ENCODE data around the gene IQSEC3.

IQSEC3 gene

DNA sequence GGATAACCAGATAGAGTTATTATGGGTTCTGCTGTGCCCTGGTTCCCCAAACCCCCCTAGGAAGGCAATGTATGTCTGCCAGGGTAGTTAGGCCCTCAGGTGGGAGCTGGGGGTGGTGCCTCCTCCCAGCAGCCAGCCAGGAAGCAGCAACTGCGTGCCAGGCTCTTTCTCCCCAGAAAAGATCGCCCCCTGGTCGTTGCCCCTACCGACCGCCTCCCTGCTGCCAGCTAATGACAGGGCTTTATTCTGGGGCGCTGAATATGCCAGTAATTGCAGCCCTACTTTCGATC is 36.3 kb downstream of the IQSEC3 start:
- H3K4me1 ChIP-seq: no peaks in the 10 kb centered on the region
- H3K36me3 ChIP-seq (replicated peaks): no peaks in the 10 kb centered on the region
- H3K9me3 ChIP-seq: no peaks in the 10 kb centered on the region
- in situ Hi-C loops (cut with MboI; ENCODE audit: low sequenced_read_pairs): no loop called here
- H3K4me3 ChIP-seq: no peak overlapping the region
- DNase-seq (ENCODE audit: low spot score in 2 of 2): no peak
- peaks cover 3% of the 10 kb centered on the region; the same call in 1 of the 2 replicates for H3K27me3 ChIP-seq (ENCODE audit: low read depth)

DNA sequence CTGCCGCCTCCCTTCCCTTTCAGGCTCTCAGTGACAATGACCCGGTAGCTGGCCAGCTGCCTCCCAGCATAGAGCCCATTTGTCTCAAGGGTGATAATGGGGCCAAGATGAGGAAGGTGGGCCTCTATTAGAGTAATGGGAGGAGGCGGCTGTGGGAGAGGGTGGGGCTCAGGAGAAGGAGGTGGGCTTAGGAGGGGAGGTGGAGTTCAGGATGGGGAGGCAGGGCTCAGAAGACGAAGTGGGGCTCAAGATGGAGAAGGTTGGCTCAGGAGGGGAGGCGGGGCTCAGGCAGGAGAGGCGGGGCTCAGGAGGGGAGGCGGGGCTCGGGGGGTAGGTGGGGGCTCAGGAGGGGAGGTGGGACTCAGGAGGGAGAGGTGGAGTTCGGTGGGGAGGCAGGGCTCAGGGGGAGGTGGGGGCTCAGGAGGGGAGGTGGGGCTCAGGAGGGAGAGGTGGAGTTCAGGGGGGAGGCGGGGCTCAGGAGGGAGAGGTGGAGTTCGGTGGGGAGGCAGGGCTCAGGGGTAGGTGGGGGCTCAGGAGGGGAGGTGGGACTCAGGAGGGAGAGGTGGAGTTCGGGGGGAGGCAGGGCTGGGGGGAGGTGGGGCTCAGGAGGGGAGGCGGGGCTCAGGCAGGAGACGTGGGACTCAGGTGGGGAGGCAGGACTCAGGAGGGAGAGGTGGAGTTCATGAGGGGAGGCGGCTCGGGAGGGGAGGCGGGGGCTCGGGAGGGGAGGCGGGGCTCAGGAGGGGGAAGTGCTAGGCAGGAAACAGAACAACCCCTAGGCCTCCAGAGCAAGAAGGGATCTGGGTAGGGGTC is 36.8 kb downstream of the IQSEC3 start:
- Histone ChIP-seq H3K9me3 (no peaks in the 10 kb centered on the region), H3K4me1 (no peaks in the 10 kb centered on the region), H3K27me3 (ENCODE audit: low read depth) (peaks cover under 1% of the 10 kb centered on the region; the same call in 1 of the 2 replicates), H3K4me3 (no peak overlapping the region), H3K36me3 (replicated peaks) (no peaks in the 10 kb centered on the region)
- in situ Hi-C loops (cut with MboI; ENCODE audit: low sequenced_read_pairs): no loop called here
- peak in 1 of 2 experiments; percentile 41 for DNase-seq (ENCODE audit: low spot score in 2 of 2)

DNA sequence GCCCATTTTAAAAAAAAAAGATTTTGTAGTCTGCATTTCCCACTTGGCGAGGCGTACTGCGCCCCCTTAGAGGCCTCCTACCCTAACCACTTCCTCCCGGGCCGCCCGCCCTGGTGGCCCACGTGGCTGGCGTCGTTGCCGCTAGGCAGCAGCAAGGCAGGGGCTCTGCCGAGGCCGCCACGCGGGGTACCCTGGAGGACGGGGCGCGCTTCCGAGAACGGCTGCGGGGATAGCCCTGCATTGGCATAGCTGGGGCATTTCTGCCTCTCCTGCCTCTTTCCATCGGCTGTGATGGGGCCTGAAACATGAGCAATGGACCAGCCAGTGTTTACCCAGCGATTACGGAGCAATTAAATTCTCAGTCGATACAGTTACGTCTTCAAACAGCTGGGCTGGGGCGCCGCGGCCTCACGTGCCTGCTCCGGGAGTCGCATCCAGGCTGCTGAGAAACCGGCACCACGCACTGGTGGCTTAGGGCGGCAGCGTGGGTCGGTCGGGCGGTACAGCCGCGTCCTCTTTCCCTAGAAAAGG is 38.0 kb downstream of the IQSEC3 start:
- H3K4me1 ChIP-seq: peaks cover 1% of the 10 kb centered on the region; the same call in 1 of the 2 replicates
- no peaks in the 10 kb centered on the region for H3K27me3 ChIP-seq (ENCODE audit: low read depth)
- H3K9me3 ChIP-seq: no peaks in the 10 kb centered on the region
- in situ Hi-C loops (cut with MboI; ENCODE audit: low sequenced_read_pairs): no loop called here
- DNase-seq (ENCODE audit: low spot score in 2 of 2): no peak
- H3K4me3 ChIP-seq: no peak overlapping the region
- no peaks in the 10 kb centered on the region for H3K36me3 ChIP-seq (replicated peaks)

- H3K4me1 ChIP-seq: peaks cover 3% of the 10 kb centered on the region; the same call in 1 of the 2 replicates
- H3K27me3 ChIP-seq (ENCODE audit: low read depth): no peaks in the 10 kb centered on the region
- in situ Hi-C loops (cut with MboI; ENCODE audit: low sequenced_read_pairs): no loop called here
- no peaks in the 10 kb centered on the region for H3K9me3 ChIP-seq
- DNase-seq (ENCODE audit: low spot score in 2 of 2): no peak
- H3K4me3 ChIP-seq: no peak overlapping the region
- no peaks in the 10 kb centered on the region for H3K36me3 ChIP-seq (replicated peaks)
These were observed 39.1 kb downstream of the IQSEC3 start for GRCh38 chr12:105696-106095.

GRCh38 chr12:106118-106591 is 39.6 kb downstream of the IQSEC3 start:
- in situ Hi-C loops (cut with MboI; ENCODE audit: low sequenced_read_pairs): no loop called here
- Histone ChIP-seq H3K4me1 (peaks cover 3% of the 10 kb centered on the region; the same call in 1 of the 2 replicates), H3K36me3 (replicated peaks) (no peaks in the 10 kb centered on the region), H3K9me3 (no peaks in the 10 kb centered on the region), H3K27me3 (ENCODE audit: low read depth) (no peaks in the 10 kb centered on the region), H3K4me3 (no peak overlapping the region)
- DNase-seq (ENCODE audit: low spot score in 2 of 2): no peak

DNA sequence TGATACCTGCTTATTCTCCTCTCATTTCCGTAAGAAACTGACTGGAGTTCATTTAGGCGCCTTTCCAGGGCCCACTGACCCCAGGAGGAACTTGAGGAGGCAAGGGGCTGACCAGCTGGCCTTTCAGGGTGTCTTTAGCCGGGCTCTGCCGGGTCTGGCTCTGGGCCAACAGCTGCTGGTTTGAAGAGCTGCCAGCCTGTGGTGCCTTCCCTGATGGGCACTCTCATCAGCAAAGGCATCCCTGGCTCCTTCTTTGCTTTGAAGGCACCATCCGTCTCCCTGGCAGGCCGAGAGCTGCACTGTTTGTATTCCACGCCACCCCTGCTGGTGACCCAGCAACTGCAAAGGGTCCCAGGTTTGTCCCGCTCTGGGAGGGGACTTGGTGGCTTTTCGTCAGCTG is 42.0 kb downstream of the IQSEC3 start:
- Histone ChIP-seq H3K9me3 (no peaks in the 10 kb centered on the region), H3K4me1 (peaks cover 3% of the 10 kb centered on the region; the same call in 1 of the 2 replicates), H3K36me3 (replicated peaks) (no peaks in the 10 kb centered on the region), H3K4me3 (no peak overlapping the region), H3K27me3 (ENCODE audit: low read depth) (no peaks in the 10 kb centered on the region)
- in situ Hi-C loops (cut with MboI; ENCODE audit: low sequenced_read_pairs): no loop called here
- DNase-seq (ENCODE audit: low spot score in 2 of 2): no peak

- no peak for DNase-seq (ENCODE audit: low spot score in 2 of 2)
- peaks cover 3% of the 10 kb centered on the region; the same call in 1 of the 2 replicates for H3K4me1 ChIP-seq
- in situ Hi-C loops (cut with MboI; ENCODE audit: low sequenced_read_pairs): no loop called here
- H3K36me3 ChIP-seq (replicated peaks): no peaks in the 10 kb centered on the region
- no peak overlapping the region for H3K4me3 ChIP-seq
- H3K27me3 ChIP-seq (ENCODE audit: low read depth): no peaks in the 10 kb centered on the region
- H3K9me3 ChIP-seq: no peaks in the 10 kb centered on the region
These were observed 42.9 kb downstream of the IQSEC3 start for GRCh38 chr12:109446-109845.

DNA sequence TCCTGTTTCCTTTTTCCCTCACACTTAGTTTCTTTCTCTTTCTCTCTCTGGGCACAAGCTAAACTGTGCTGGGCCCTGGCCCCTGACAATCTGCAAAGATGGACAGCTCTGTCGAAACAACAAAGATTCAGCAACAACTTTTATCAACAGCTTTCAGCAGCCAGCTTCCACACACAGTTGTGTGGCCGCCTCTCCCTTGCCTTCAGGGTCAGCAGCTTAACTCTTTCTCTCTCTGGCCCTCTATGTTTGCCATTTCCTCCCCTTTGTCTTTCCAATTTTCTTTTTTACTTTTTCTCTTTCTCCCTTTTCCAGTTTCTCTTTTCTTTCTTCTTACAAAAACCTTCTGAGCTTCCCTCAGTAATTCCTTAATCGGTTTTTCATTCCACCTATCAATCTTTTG is 43.3 kb downstream of the IQSEC3 start:
- in situ Hi-C loops (cut with MboI; ENCODE audit: low sequenced_read_pairs): no loop called here
- H3K27me3 ChIP-seq (ENCODE audit: low read depth): no peaks in the 10 kb centered on the region

DNA sequence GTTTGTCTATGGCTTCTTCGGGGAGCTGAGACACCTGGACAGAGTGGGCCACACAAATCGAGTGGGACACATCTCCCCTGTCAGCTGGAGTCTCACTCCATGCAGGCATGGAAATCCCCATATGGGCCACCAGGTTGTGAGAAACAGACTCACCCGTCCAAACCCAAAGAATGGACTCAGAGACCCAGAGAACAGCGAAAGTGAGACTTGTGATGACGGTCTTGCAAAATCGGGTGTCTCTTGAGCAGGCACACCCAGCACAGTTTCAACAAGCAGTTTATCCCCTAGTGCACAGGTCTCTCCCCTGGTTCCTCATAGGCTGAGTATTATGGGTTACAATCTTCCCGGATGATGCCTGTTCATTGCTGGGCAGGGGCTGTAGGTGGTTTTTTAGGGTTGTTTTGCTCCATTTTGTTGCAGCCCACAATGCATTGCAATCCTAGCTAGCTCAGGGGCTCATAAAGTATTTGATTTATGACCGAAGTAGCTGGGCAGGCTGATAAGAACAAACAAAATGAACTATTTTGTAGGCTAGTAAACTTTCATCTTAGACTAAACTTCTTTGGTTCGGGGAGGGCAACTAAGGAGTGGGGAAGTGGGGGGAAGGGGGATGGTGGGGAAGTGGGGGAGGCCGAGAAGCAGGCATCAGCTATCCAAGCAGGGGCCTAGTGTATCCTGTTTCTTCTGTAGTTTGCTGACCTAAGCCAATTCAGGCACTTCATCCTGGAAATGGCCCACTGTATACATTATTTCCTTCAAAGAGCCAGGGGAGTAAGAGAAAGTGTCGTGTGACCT is 45.3 kb downstream of the IQSEC3 start:
- DNase-seq (ENCODE audit: low spot score in 2 of 2): no peak
- no peak overlapping the region for H3K4me3 ChIP-seq

More for the DNA sequence above, 43.3 kb downstream of the IQSEC3 start:
- no peaks in the 10 kb centered on the region for H3K36me3 ChIP-seq (replicated peaks)
- peak in 1 of 2 experiments; percentile 4 for DNase-seq (ENCODE audit: low spot score in 2 of 2)
- no peaks in the 10 kb centered on the region for H3K9me3 ChIP-seq
- peaks cover 3% of the 10 kb centered on the region; the same call in 1 of the 2 replicates for H3K4me1 ChIP-seq
- H3K4me3 ChIP-seq: no peak overlapping the region

GRCh38 chr12:113347-113746 is 46.8 kb downstream of the IQSEC3 start:
- no peak for DNase-seq (ENCODE audit: low spot score in 2 of 2)
- in situ Hi-C loops (cut with MboI; ENCODE audit: low sequenced_read_pairs): no loop called here
- H3K27me3 ChIP-seq (ENCODE audit: low read depth): no peaks in the 10 kb centered on the region
- H3K9me3 ChIP-seq: no peaks in the 10 kb centered on the region
- no peaks in the 10 kb centered on the region for H3K36me3 ChIP-seq (replicated peaks)
- H3K4me1 ChIP-seq: peaks cover 3% of the 10 kb centered on the region; the same call in 1 of the 2 replicates
- H3K4me3 ChIP-seq: no peak overlapping the region

More for the DNA sequence above, 45.3 kb downstream of the IQSEC3 start:
- peaks cover 3% of the 10 kb centered on the region; the same call in 1 of the 2 replicates for H3K4me1 ChIP-seq
- H3K36me3 ChIP-seq (replicated peaks): no peaks in the 10 kb centered on the region
- no peaks in the 10 kb centered on the region for H3K27me3 ChIP-seq (ENCODE audit: low read depth)
- in situ Hi-C loops (cut with MboI; ENCODE audit: low sequenced_read_pairs): no loop called here
- H3K9me3 ChIP-seq: no peaks in the 10 kb centered on the region

- no peak for DNase-seq (ENCODE audit: low spot score in 2 of 2)
- Histone ChIP-seq H3K4me1 (peaks cover under 1% of the 10 kb centered on the region; the same call in 1 of the 2 replicates), H3K27me3 (ENCODE audit: low read depth) (no peaks in the 10 kb centered on the region), H3K4me3 (no peak overlapping the region), H3K9me3 (no peaks in the 10 kb centered on the region), H3K36me3 (replicated peaks) (no peaks in the 10 kb centered on the region)
- in situ Hi-C loops (cut with MboI; ENCODE audit: low sequenced_read_pairs): no loop called here
These were observed 48.2 kb downstream of the IQSEC3 start for GRCh38 chr12:114626-115211.

DNA sequence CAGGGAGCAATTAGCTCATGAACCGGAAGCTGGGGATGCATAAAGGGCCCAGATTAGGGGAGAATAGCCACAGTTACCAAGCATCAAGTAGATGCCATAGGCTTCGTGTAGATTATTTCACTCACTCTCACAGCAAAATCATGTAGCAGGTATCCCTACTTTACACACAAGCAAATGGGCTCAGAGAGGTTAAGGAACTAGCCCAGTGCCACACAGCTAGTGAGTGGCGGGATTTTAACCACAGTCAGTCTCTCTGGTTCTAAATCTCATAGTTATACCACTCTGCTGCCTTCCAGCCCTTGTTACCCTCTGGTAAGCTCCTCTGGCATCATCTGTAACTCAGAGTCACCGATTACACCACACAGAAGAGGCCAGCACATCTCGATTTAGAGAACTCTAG is 49.0 kb downstream of the IQSEC3 start:
- Histone ChIP-seq H3K4me1 (no peaks in the 10 kb centered on the region), H3K9me3 (no peaks in the 10 kb centered on the region), H3K36me3 (replicated peaks) (no peaks in the 10 kb centered on the region), H3K4me3 (no peak overlapping the region), H3K27me3 (ENCODE audit: low read depth) (no peaks in the 10 kb centered on the region)
- in situ Hi-C loops (cut with MboI; ENCODE audit: low sequenced_read_pairs): no loop called here
- DNase-seq (ENCODE audit: low spot score in 2 of 2): no peak

GRCh38 chr12:115960-116915 is 49.7 kb downstream of the IQSEC3 start:
- Histone ChIP-seq H3K27me3 (ENCODE audit: low read depth) (no peaks in the 10 kb centered on the region), H3K4me1 (no peaks in the 10 kb centered on the region), H3K4me3 (no peak overlapping the region), H3K9me3 (no peaks in the 10 kb centered on the region), H3K36me3 (replicated peaks) (no peaks in the 10 kb centered on the region)
- in situ Hi-C loops (cut with MboI; ENCODE audit: low sequenced_read_pairs): no loop called here
- no peak for DNase-seq (ENCODE audit: low spot score in 2 of 2)

Measured in HAP-1 (cell line).